Loucy (cell line): ENCODE data around the gene RBBP6.
"Not testable (repeated sequence)": the region's sequence is repeated elsewhere in the genome, so short reads cannot be mapped to it uniquely, and the experiment has no call there.

Experiments
- EZH2phosphoT487 ChIP-seq: fragments of 200-600 bp; IDR thresholded peaks from 2 replicates; pipeline ENCODE4 v1.6.1; 2018; ENCODE audit warnings: antibody characterized with exemption, mild to moderate bottlenecking, moderate library complexity, borderline replicate concordance
- TF ChIP-seq, protein P1 (sequence below): fragments of 200-600 bp; sonication (generic); conservative IDR thresholded peaks from 2 replicates; pipeline ENCODE4 v1.5.1; 2014; ENCODE audit warnings: mild to moderate bottlenecking, antibody characterized with exemption, low read length

DNA sequence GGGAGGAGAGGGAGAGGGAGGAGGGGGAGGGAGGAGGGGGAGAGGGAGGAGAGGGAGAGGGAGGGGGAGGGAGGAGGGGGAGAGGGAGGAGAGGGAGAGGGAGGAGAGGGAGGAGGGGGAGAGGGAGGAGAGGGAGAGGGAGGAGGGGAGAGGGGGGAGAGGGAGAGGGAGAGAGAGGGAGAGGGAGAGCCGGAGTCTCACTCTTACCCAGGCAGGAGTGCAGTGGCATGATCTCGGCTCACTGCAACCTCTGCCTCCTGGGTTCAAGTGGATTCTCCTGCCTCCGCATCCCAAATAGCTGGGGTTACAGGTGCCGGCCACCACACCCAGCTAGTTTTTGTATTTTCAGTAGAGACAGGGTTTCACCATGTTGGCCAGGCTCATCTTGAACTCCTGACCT is 36.4 kb downstream of the RBBP6 start:
- TF ChIP-seq, protein P1, sequence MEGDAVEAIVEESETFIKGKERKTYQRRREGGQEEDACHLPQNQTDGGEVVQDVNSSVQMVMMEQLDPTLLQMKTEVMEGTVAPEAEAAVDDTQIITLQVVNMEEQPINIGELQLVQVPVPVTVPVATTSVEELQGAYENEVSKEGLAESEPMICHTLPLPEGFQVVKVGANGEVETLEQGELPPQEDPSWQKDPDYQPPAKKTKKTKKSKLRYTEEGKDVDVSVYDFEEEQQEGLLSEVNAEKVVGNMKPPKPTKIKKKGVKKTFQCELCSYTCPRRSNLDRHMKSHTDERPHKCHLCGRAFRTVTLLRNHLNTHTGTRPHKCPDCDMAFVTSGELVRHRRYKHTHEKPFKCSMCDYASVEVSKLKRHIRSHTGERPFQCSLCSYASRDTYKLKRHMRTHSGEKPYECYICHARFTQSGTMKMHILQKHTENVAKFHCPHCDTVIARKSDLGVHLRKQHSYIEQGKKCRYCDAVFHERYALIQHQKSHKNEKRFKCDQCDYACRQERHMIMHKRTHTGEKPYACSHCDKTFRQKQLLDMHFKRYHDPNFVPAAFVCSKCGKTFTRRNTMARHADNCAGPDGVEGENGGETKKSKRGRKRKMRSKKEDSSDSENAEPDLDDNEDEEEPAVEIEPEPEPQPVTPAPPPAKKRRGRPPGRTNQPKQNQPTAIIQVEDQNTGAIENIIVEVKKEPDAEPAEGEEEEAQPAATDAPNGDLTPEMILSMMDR = not testable (repeated sequence)
- TF ChIP-seq EZH2phosphoT487 = not testable (repeated sequence)
